ENCODE measurements around the gene HNMT. TPM values are rescaled to one million over a fixed set of nuclear protein-coding genes. Genes with fewer than 3 reads are reported as not detected.

Gene HNMT
- total and polyA plus RNA-seq, 2 of the 8 experiments (the other 6 are each of a cell fraction or from before 2014, with no cell fraction given), result 1.6 to 3.6 TPM

- TF ChIP-seq, protein P1, sequence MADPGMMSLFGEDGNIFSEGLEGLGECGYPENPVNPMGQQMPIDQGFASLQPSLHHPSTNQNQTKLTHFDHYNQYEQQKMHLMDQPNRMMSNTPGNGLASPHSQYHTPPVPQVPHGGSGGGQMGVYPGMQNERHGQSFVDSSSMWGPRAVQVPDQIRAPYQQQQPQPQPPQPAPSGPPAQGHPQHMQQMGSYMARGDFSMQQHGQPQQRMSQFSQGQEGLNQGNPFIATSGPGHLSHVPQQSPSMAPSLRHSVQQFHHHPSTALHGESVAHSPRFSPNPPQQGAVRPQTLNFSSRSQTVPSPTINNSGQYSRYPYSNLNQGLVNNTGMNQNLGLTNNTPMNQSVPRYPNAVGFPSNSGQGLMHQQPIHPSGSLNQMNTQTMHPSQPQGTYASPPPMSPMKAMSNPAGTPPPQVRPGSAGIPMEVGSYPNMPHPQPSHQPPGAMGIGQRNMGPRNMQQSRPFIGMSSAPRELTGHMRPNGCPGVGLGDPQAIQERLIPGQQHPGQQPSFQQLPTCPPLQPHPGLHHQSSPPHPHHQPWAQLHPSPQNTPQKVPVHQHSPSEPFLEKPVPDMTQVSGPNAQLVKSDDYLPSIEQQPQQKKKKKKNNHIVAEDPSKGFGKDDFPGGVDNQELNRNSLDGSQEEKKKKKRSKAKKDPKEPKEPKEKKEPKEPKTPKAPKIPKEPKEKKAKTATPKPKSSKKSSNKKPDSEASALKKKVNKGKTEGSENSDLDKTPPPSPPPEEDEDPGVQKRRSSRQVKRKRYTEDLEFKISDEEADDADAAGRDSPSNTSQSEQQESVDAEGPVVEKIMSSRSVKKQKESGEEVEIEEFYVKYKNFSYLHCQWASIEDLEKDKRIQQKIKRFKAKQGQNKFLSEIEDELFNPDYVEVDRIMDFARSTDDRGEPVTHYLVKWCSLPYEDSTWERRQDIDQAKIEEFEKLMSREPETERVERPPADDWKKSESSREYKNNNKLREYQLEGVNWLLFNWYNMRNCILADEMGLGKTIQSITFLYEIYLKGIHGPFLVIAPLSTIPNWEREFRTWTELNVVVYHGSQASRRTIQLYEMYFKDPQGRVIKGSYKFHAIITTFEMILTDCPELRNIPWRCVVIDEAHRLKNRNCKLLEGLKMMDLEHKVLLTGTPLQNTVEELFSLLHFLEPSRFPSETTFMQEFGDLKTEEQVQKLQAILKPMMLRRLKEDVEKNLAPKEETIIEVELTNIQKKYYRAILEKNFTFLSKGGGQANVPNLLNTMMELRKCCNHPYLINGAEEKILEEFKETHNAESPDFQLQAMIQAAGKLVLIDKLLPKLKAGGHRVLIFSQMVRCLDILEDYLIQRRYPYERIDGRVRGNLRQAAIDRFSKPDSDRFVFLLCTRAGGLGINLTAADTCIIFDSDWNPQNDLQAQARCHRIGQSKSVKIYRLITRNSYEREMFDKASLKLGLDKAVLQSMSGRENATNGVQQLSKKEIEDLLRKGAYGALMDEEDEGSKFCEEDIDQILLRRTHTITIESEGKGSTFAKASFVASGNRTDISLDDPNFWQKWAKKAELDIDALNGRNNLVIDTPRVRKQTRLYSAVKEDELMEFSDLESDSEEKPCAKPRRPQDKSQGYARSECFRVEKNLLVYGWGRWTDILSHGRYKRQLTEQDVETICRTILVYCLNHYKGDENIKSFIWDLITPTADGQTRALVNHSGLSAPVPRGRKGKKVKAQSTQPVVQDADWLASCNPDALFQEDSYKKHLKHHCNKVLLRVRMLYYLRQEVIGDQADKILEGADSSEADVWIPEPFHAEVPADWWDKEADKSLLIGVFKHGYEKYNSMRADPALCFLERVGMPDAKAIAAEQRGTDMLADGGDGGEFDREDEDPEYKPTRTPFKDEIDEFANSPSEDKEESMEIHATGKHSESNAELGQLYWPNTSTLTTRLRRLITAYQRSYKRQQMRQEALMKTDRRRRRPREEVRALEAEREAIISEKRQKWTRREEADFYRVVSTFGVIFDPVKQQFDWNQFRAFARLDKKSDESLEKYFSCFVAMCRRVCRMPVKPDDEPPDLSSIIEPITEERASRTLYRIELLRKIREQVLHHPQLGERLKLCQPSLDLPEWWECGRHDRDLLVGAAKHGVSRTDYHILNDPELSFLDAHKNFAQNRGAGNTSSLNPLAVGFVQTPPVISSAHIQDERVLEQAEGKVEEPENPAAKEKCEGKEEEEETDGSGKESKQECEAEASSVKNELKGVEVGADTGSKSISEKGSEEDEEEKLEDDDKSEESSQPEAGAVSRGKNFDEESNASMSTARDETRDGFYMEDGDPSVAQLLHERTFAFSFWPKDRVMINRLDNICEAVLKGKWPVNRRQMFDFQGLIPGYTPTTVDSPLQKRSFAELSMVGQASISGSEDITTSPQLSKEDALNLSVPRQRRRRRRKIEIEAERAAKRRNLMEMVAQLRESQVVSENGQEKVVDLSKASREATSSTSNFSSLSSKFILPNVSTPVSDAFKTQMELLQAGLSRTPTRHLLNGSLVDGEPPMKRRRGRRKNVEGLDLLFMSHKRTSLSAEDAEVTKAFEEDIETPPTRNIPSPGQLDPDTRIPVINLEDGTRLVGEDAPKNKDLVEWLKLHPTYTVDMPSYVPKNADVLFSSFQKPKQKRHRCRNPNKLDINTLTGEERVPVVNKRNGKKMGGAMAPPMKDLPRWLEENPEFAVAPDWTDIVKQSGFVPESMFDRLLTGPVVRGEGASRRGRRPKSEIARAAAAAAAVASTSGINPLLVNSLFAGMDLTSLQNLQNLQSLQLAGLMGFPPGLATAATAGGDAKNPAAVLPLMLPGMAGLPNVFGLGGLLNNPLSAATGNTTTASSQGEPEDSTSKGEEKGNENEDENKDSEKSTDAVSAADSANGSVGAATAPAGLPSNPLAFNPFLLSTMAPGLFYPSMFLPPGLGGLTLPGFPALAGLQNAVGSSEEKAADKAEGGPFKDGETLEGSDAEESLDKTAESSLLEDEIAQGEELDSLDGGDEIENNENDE (IDR thresholded peaks at IDR 0.05; ENCODE audit: insufficient replicate concordance, low read length), result no peak
These were observed 8.7 kb upstream of the HNMT start (continued) for GRCh38 chr2:137955536-137955935.
